HG03159 (cell line): ENCODE results near the gene ANKRD30A.
"Not testable (repeated sequence)": the region's sequence is repeated elsewhere in the genome, so short reads cannot be mapped to it uniquely, and the experiment has no call there.

Source experiments
- ATAC-seq: cut with Tn5 transposase; IDR thresholded peaks from one replicate; pipeline ENCODE4 v1.9.1; 2021; ENCODE audit warnings: mild to moderate bottlenecking, moderate library complexity; ENCODE audit not compliant: unreplicated experiment

ANKRD30A gene

GRCh38 chr10:37246637-37247036, 121.2 kb downstream of the ANKRD30A start:
- ATAC-seq, result no peak

- ATAC-seq, result not testable (repeated sequence)
Measured at GRCh38 chr10:37255837-37256236, 130.4 kb downstream of the ANKRD30A start.

GRCh38 chr10:37263304-37263703, 137.9 kb downstream of the ANKRD30A start:
- no peak for ATAC-seq

GRCh38 chr10:37268266-37268665, 142.9 kb downstream of the ANKRD30A start:
- no peak for ATAC-seq

- no peak for ATAC-seq
Measured at GRCh38 chr10:37269554-37270256, 144.3 kb downstream of the ANKRD30A start.

- ATAC-seq, result no peak
Measured at GRCh38 chr10:37275216-37275777, 149.9 kb downstream of the ANKRD30A start.

GRCh38 chr10:37285063-37285462, 159.7 kb downstream of the ANKRD30A start:
- no peak for ATAC-seq

GRCh38 chr10:37289833-37290464, 164.6 kb downstream of the ANKRD30A start:
- ATAC-seq, result no peak

GRCh38 chr10:37301271-37301670, 175.9 kb downstream of the ANKRD30A start:
- ATAC-seq, result no peak

- no peak for ATAC-seq
Measured at GRCh38 chr10:37304036-37304435, 178.6 kb downstream of the ANKRD30A start.

- no peak for ATAC-seq
Measured at GRCh38 chr10:37314350-37314749, 189.0 kb downstream of the ANKRD30A start.

GRCh38 chr10:37314862-37315261, 189.5 kb downstream of the ANKRD30A start:
- ATAC-seq, result no peak

GRCh38 chr10:37344413-37344812, 219.0 kb downstream of the ANKRD30A start:
- ATAC-seq, result no peak

GRCh38 chr10:37379991-37380390, 254.6 kb downstream of the ANKRD30A start:
- ATAC-seq, result no peak

- no peak for ATAC-seq
Measured at GRCh38 chr10:37381271-37381670, 255.9 kb downstream of the ANKRD30A start.

GRCh38 chr10:37384923-37385322, 259.5 kb downstream of the ANKRD30A start:
- ATAC-seq, result no peak

- ATAC-seq, result no peak
Measured at GRCh38 chr10:37390926-37391325, 265.5 kb downstream of the ANKRD30A start.

GRCh38 chr10:37400774-37401173, 275.4 kb downstream of the ANKRD30A start:
- not testable (repeated sequence) for ATAC-seq

GRCh38 chr10:37401225-37401624, 275.8 kb downstream of the ANKRD30A start:
- no peak for ATAC-seq

- ATAC-seq, result no peak
Measured at GRCh38 chr10:37403776-37404175, 278.4 kb downstream of the ANKRD30A start.
